Neuronal stem cell (in vitro differentiated cells): Measurements from ENCODE around the gene DOHH.

Experiments used
- DNase-seq: peaks from one replicate; pipeline ENCODE4 v3.0.0-alpha.2; 2013; ENCODE audit warnings: low spot score
- H2AFZ ChIP-seq: one replicate; pipeline ENCODE4 v1.6.1; 2013; ENCODE audit warnings: mild to moderate bottlenecking, low read length, inconsistent platforms
- H2AK5ac ChIP-seq: 2 replicates; pipeline ENCODE4 v1.6.1; 2013; ENCODE audit warnings: low read depth, mild to moderate bottlenecking, inconsistent platforms, low read length, moderate library complexity, mixed read lengths
- H2BK120ac ChIP-seq: 2 replicates; pipeline ENCODE4 v1.6.1; 2013; ENCODE audit warnings: low read depth, mild to moderate bottlenecking, inconsistent platforms, low read length, moderate library complexity, mixed read lengths
- H2BK12ac ChIP-seq: one replicate; pipeline ENCODE4 v1.6.1; 2013; ENCODE audit warnings: low read length, inconsistent platforms
- H2BK15ac ChIP-seq: 2 replicates; pipeline ENCODE4 v1.6.1; 2013; ENCODE audit warnings: mild to moderate bottlenecking, low read length, inconsistent platforms, mixed read lengths
- H2BK5ac ChIP-seq: one replicate; pipeline ENCODE4 v1.6.1; 2013; ENCODE audit warnings: inconsistent platforms, mild to moderate bottlenecking, low read length, moderate library complexity
- H3K14ac ChIP-seq: one replicate; pipeline ENCODE4 v1.6.1; 2013; ENCODE audit warnings: low read length, inconsistent platforms
- H3K18ac ChIP-seq: 2 replicates; pipeline ENCODE4 v1.6.1; 2013; ENCODE audit warnings: low read length, inconsistent platforms
- H3K23ac ChIP-seq: 2 replicates; pipeline ENCODE4 v1.6.1; 2013; ENCODE audit warnings: low read depth, mild to moderate bottlenecking, mixed read lengths, low read length, inconsistent platforms; ENCODE audit not compliant: poor library complexity
- H3K27ac ChIP-seq: replicated peaks from 3 replicates; pipeline ENCODE4 v1.5.1; 2013; ENCODE audit warnings: low read length, inconsistent platforms
- H3K27me3 ChIP-seq, 3 experiments: 2 replicates each; pipeline ENCODE4 v1.6.1; 2013; ENCODE audit warnings: low read length in 3 of 3, mild to moderate bottlenecking in 2 of 3, inconsistent platforms in 1 of 3, low read depth in 1 of 3, mixed read lengths in 1 of 3, moderate library complexity in 1 of 3; ENCODE audit not compliant: control insufficient read depth in 3 of 3, insufficient read depth in 3 of 3
- H3K36me3 ChIP-seq, 2 donors: replicated peaks in 1 of 2; 2 replicates each; pipeline ENCODE4 v1.6.1; 2013; ENCODE audit warnings: low read length in 2 of 2; ENCODE audit not compliant: control insufficient read depth in 2 of 2, insufficient read depth in 2 of 2
- H3K4ac ChIP-seq: 2 replicates; pipeline ENCODE4 v1.6.1; 2013; ENCODE audit warnings: inconsistent platforms, mild to moderate bottlenecking, low read length, moderate library complexity
- H3K4me1 ChIP-seq, 2 donors: 1 replicate in 1 of 2; 2 replicates in 1 of 2; pipeline ENCODE4 v1.6.1; 2013; ENCODE audit warnings: low read length in 2 of 2, low read depth in 1 of 2; ENCODE audit not compliant: control insufficient read depth in 2 of 2, insufficient read depth in 1 of 2
- H3K4me2 ChIP-seq: one replicate; pipeline ENCODE4 v1.6.1; 2013; ENCODE audit warnings: mild to moderate bottlenecking, low read length, inconsistent platforms; ENCODE audit not compliant: insufficient read depth, poor library complexity, severe bottlenecking
- H3K4me3 ChIP-seq, 2 donors: 2 replicates each; pipeline ENCODE4 v1.5.1; 2013; ENCODE audit warnings: low read length in 2 of 2, mild to moderate bottlenecking in 2 of 2, inconsistent platforms in 1 of 2, moderate library complexity in 1 of 2
- H3K79me1 ChIP-seq: one replicate; pipeline ENCODE4 v1.6.1; 2013; ENCODE audit warnings: low read depth, mild to moderate bottlenecking, inconsistent platforms, low read length, moderate library complexity
- H3K9ac ChIP-seq: one replicate; pipeline ENCODE4 v1.6.1; 2013; ENCODE audit warnings: mild to moderate bottlenecking, low read depth, low read length, inconsistent platforms; ENCODE audit not compliant: poor library complexity
- H3K9me3 ChIP-seq, 2 donors: replicated peaks in 1 of 2; 2 replicates each; pipeline versions ENCODE3 to v1.6.1; 2013; ENCODE audit warnings: low read length in 2 of 2, mild to moderate bottlenecking in 2 of 2, inconsistent platforms in 1 of 2, low read depth in 1 of 2, mixed read lengths in 1 of 2, moderate library complexity in 1 of 2; ENCODE audit not compliant: control insufficient read depth in 2 of 2, insufficient read depth in 1 of 2
- H4K8ac ChIP-seq: one replicate; pipeline ENCODE4 v1.6.1; 2013; ENCODE audit warnings: low read depth, mild to moderate bottlenecking, inconsistent platforms, low read length, moderate library complexity
- H4K91ac ChIP-seq: one replicate; pipeline ENCODE4 v1.6.1; 2013; ENCODE audit warnings: low read length, low read depth, mild to moderate bottlenecking, inconsistent platforms; ENCODE audit not compliant: poor library complexity
- WGBS, 2 donors: extraction: QIAGEN DNeasy Blood & Tissue Kit; methylation state at CpG; one replicate each; pipeline ENCODE4 v1.1.7; 2013; ENCODE audit warnings: missing lambda C conversion rate in 2 of 2, mixed read lengths in 1 of 2; ENCODE audit not compliant: insufficient read length in 2 of 2, insufficient replicate concordance in 1 of 2; ENCODE audit errors: extremely low coverage in 2 of 2; 5-methylcytosine and 5-hydroxymethylcytosine counted together

Gene DOHH

GRCh38 chr19:3444695-3445234 lies 55.7 kb downstream of the DOHH start:
- H2BK5ac ChIP-seq, result peak overlapping the region; percentile 59
- WGBS, 2 donors, result no CpG with 5 or more reads among the region's 24 CpGs
- H3K9me3 ChIP-seq, result peaks cover 0 to 5% of the 10 kb centered on the region in 2 donors
- H2BK15ac ChIP-seq, result no peak overlapping the region
- H3K18ac ChIP-seq, result peak overlapping the region; percentile 44
- peaks cover 6% of the 10 kb centered on the region for H3K79me1 ChIP-seq
- no peak for DNase-seq
- peak overlapping the region; percentile 73 for H4K91ac ChIP-seq
- peak overlapping the region; percentile 14 for H3K23ac ChIP-seq
- peaks cover 0 to 3% of the 10 kb centered on the region in 2 donors for H3K36me3 ChIP-seq
- no peak overlapping the region for H2BK120ac ChIP-seq
- no peak overlapping the region for H3K4ac ChIP-seq
- H3K27me3 ChIP-seq, result peaks cover 0 to 17% (median 0%) of the 10 kb centered on the region in 3 experiments
- peak overlapping the region; percentile 28 for H3K4me2 ChIP-seq
- H3K9ac ChIP-seq, result peak overlapping the region; percentile 66
- H2AFZ ChIP-seq, result peak overlapping the region; percentile 48
- no peak overlapping the region for H4K8ac ChIP-seq
- H3K4me1 ChIP-seq, result peaks cover 16 to 20% of the 10 kb centered on the region in 2 donors
- H2BK12ac ChIP-seq, result peak overlapping the region; percentile 12
- H3K14ac ChIP-seq, result peak overlapping the region; percentile 61
- peak overlapping the region; percentile 45 for H3K27ac ChIP-seq
- H3K4me3 ChIP-seq, result peak overlapping the region; percentile 20 to 37
- H2AK5ac ChIP-seq, result no peak overlapping the region

- Histone ChIP-seq H3K4me2 (peak overlapping the region; percentile 45), H3K18ac (peak overlapping the region; percentile 60), H3K9ac (no peak overlapping the region), H2BK15ac (peak overlapping the region; percentile 5), H4K8ac (peak overlapping the region; percentile 20), H2BK120ac (no peak overlapping the region), H3K14ac (no peak overlapping the region), H2AFZ (peak overlapping the region; percentile 48), H3K4me3 (peak overlapping the region in 1 of 2 donors; percentile 36), H4K91ac (no peak overlapping the region), H2BK5ac (peak overlapping the region; percentile 71), H3K23ac (peak overlapping the region; percentile 8), H3K27me3 (peaks cover 0 to 17% (median 0%) of the 10 kb centered on the region in 3 experiments), H3K27ac (peak overlapping the region; percentile 75), H3K36me3 (peaks cover 0 to 3% of the 10 kb centered on the region in 2 donors), H2BK12ac (no peak overlapping the region), H2AK5ac (peak overlapping the region; percentile 92), H3K4me1 (peaks cover 16 to 20% of the 10 kb centered on the region in 2 donors), H3K79me1 (peaks cover 6% of the 10 kb centered on the region), H3K4ac (no peak overlapping the region), H3K9me3 (peaks cover 0 to 5% of the 10 kb centered on the region in 2 donors)
- no CpG with 5 or more reads among the region's 33 CpGs for WGBS, 2 donors
- DNase-seq, result peak; percentile 89
These were observed 56.4 kb downstream of the DOHH start for GRCh38 chr19:3443840-3444694.

- Histone ChIP-seq H3K79me1 (peaks cover 6% of the 10 kb centered on the region), H2BK120ac (no peak overlapping the region), H3K4me3 (no peak overlapping the region), H2AK5ac (no peak overlapping the region), H3K36me3 (peaks cover 0 to 3% of the 10 kb centered on the region in 2 donors), H3K4me1 (peaks cover 16 to 20% of the 10 kb centered on the region in 2 donors), H2BK5ac (no peak overlapping the region), H2AFZ (no peak overlapping the region), H3K18ac (peak overlapping the region; percentile 56), H3K4me2 (no peak overlapping the region), H3K23ac (no peak overlapping the region), H3K27me3 (peaks cover 0 to 17% (median 0%) of the 10 kb centered on the region in 3 experiments), H3K14ac (no peak overlapping the region), H4K91ac (no peak overlapping the region), H2BK15ac (peak overlapping the region; percentile 71), H4K8ac (no peak overlapping the region), H2BK12ac (no peak overlapping the region), H3K9me3 (peaks cover 0 to 5% of the 10 kb centered on the region in 2 donors), H3K4ac (peak overlapping the region; percentile 53), H3K9ac (no peak overlapping the region), H3K27ac (no peak overlapping the region)
- no peak for DNase-seq
- whole genome bisulfite sequencing, 2 donors, result no CpG with 5 or more reads among the region's 15 CpGs
These were observed 57.9 kb downstream of the DOHH start for GRCh38 chr19:3442487-3443071.

GRCh38 chr19:3441986-3442329 lies 58.5 kb downstream of the DOHH start:
- Histone ChIP-seq H3K9me3 (peaks cover 0 to 5% of the 10 kb centered on the region in 2 donors), H2BK120ac (no peak overlapping the region), H3K27me3 (peaks cover 0 to 17% (median 0%) of the 10 kb centered on the region in 3 experiments), H3K27ac (no peak overlapping the region), H3K4me2 (no peak overlapping the region), H3K23ac (peak overlapping the region; percentile 77), H3K4ac (no peak overlapping the region), H3K4me3 (no peak overlapping the region), H4K8ac (no peak overlapping the region), H2BK12ac (no peak overlapping the region), H2BK15ac (peak overlapping the region; percentile 43), H3K36me3 (peaks cover 0 to 3% of the 10 kb centered on the region in 2 donors), H2AK5ac (peak overlapping the region; percentile 52), H3K18ac (peak overlapping the region; percentile 36), H2AFZ (no peak overlapping the region), H3K79me1 (peaks cover 6% of the 10 kb centered on the region), H3K4me1 (peaks cover 16 to 20% of the 10 kb centered on the region in 2 donors), H3K9ac (no peak overlapping the region), H4K91ac (peak overlapping the region; percentile 28), H2BK5ac (no peak overlapping the region), H3K14ac (no peak overlapping the region)
- DNase-seq, result no peak
- WGBS, 2 donors, result no CpG with 5 or more reads among the region's 14 CpGs
